GM23248 (cell line): ENCODE data around the gene COPB1. TPM values are rescaled to one million over a fixed set of nuclear protein-coding genes. Genes with fewer than 3 reads are reported as not detected.

Source experiments
- DNase-seq: peaks from one replicate; pipeline ENCODE4 v3.0.0-alpha.2; 2015
- H2AFZ ChIP-seq: fragments of 200-600 bp; sonication (generic); 2 replicates; pipeline ENCODE4 v1.6.1; 2016; ENCODE audit warnings: antibody characterized with exemption
- H3F3A ChIP-seq: fragments of 200-600 bp; sonication (generic); 2 replicates; pipeline ENCODE4 v1.6.1; 2016; ENCODE audit warnings: mild to moderate bottlenecking, antibody characterized with exemption, mixed run types; ENCODE audit not compliant: insufficient read depth
- H3K27ac ChIP-seq: fragments of 200-600 bp; sonication (generic); 2 replicates; pipeline ENCODE4 v1.5.1; 2016; ENCODE audit warnings: mild to moderate bottlenecking
- H3K27me3 ChIP-seq: fragments of 200-600 bp; sonication (generic); replicated peaks from 2 replicates; pipeline ENCODE4 v1.6.1; 2016; ENCODE audit warnings: mild to moderate bottlenecking; ENCODE audit not compliant: insufficient read depth
- H3K36me3 ChIP-seq: fragments of 200-600 bp; sonication (generic); 2 replicates; pipeline ENCODE4 v1.6.1; 2016; ENCODE audit warnings: low read depth, mild to moderate bottlenecking
- H3K4me1 ChIP-seq: fragments of 200-600 bp; sonication (generic); 2 replicates; pipeline ENCODE4 v1.6.1; 2016; ENCODE audit warnings: mild to moderate bottlenecking; ENCODE audit not compliant: insufficient read depth
- H3K4me2 ChIP-seq: fragments of 200-600 bp; sonication (generic); one replicate; pipeline ENCODE4 v1.6.1; 2016; ENCODE audit warnings: mild to moderate bottlenecking; ENCODE audit not compliant: unreplicated experiment
- H3K4me3 ChIP-seq: fragments of 200-600 bp; sonication (generic); 2 replicates; pipeline ENCODE4 v1.5.1; 2016; ENCODE audit warnings: mild to moderate bottlenecking
- H3K79me2 ChIP-seq: fragments of 200-600 bp; sonication (generic); 2 replicates; pipeline ENCODE4 v1.6.1; 2016; ENCODE audit warnings: mild to moderate bottlenecking; ENCODE audit not compliant: insufficient read depth
- H3K9ac ChIP-seq: fragments of 200-600 bp; sonication (generic); 2 replicates; pipeline ENCODE4 v1.6.1; 2016; ENCODE audit warnings: mild to moderate bottlenecking
- H3K9me2 ChIP-seq: fragments of 200-600 bp; sonication (generic); 2 replicates; pipeline ENCODE4 v1.6.1; 2016; ENCODE audit warnings: mixed run types, mild to moderate bottlenecking, moderate library complexity; ENCODE audit not compliant: insufficient read depth
- H3K9me3 ChIP-seq: fragments of 200-600 bp; sonication (generic); one replicate; pipeline ENCODE4 v1.6.1; 2017; ENCODE audit warnings: low read depth
- H4K20me1 ChIP-seq: fragments of 200-600 bp; sonication (generic); 2 replicates; pipeline ENCODE4 v1.6.0; 2016; ENCODE audit not compliant: insufficient read depth
- EZH2 ChIP-seq: fragments of 200-600 bp; sonication (generic); IDR thresholded peaks from 2 replicates; pipeline ENCODE4 v1.6.1; 2018; ENCODE audit warnings: antibody characterized with exemption, mild to moderate bottlenecking; ENCODE audit not compliant: insufficient read depth, poor library complexity, severe bottlenecking
- EZH2phosphoT487 ChIP-seq: fragments of 200-600 bp; sonication (generic); IDR thresholded peaks from 2 replicates; pipeline ENCODE4 v1.6.1; 2018; ENCODE audit warnings: antibody characterized with exemption, moderate library complexity, mild to moderate bottlenecking, low read depth; ENCODE audit not compliant: insufficient read depth
- WGBS, 2 experiments: methylation state at CpG; one replicate each; pipeline ENCODE4 v1.1.6; 2015 to 2017; ENCODE audit warnings: low lambda C conversion rate in 2 of 2, low coverage in 1 of 2; ENCODE audit errors: missing lambda C conversion rate in 2 of 2; 5-methylcytosine and 5-hydroxymethylcytosine counted together
- in situ Hi-C: fragments of 300-500 bp; cut with MboI; formaldehyde crosslinking; loops from 2 replicates; pipeline ENCODE4 v1.15.0; 2020
- polyA plus RNA-seq: library from polyadenylated mRNA; unstranded; fragments of >200 nt; fragmentation: Nextera tagmentation; extraction: Ambion mirVana; gene quantifications from 2 replicates; pipeline ENCODE4 v1.2.1, GENCODE V29; 2016
- total RNA-seq: library from RNA; depleted of rRNA; stranded (reverse); fragments of >200 nt; shearing (Covaris generic); gene quantifications from 2 replicates; pipeline ENCODE4 v1.2.3, GENCODE V29; 2014

Gene COPB1
- total and polyA plus RNA-seq, 2 experiments from 2014 or later, result 192 to 302 TPM

DNA sequence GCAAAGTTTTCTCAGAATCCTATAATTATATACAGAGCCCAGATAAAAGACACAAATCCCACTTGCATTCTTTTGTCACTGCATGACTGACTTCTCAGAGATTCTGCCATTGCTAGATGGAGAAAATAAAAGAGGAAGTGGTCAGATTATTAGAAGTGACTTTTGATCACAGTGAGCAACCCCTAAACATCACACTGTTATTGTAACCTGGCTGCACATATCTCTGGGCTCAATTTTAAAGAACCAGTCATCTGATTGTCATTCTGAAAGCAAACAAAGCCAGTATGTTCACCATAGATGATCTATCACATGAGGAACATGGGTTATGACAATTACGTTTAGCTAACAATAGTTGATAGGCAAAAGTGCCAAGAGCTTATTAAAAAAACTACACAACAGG, 47.8 kb downstream of the COPB1 start:
- Histone ChIP-seq H3K9ac (no peak overlapping the region), H3K27ac (no peak overlapping the region), H2AFZ (no peak overlapping the region), H3K36me3 (peaks cover 35% of the 10 kb centered on the region; the same call in 1 of the 2 replicates), H3K9me2 (no peaks in the 10 kb centered on the region), H3K79me2 (peaks cover 10% of the 10 kb centered on the region; the same call in 1 of the 2 replicates), H3K4me1 (peaks cover 37% of the 10 kb centered on the region), H3K27me3 (no peaks in the 10 kb centered on the region), H4K20me1 (no peaks in the 10 kb centered on the region), H3K4me3 (no peak overlapping the region), H3K4me2 (no peak overlapping the region), H3F3A (peaks cover 83% of the 10 kb centered on the region), H3K9me3 (no peaks in the 10 kb centered on the region)
- in situ Hi-C loops, result no loop called here
- TF ChIP-seq EZH2 (no peak), EZH2phosphoT487 (no peak)
- no peak for DNase-seq
- 83 to 94% methylated on average over 1 of the region's 1 CpG for WGBS, 2 experiments

DNA sequence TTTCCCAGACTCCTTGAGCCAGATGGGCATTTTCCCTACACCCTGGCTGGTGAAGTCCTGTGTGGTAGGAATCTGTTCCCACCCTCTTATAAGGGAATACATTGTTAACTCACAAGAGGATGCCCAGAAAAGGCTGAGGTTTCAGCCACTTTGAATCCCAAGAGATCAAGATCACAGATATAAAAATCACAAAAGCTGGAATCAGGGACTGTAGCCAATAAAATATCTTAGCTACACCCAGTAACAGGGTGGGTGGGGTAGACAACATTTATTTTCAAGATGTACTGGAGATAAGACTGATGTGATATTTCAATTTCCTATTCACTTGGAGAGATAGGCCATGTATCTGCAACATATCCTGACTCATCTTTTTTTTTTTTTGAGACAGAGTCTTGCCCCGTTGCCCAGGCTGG, 50.3 kb downstream of the COPB1 start:
- Histone ChIP-seq H3K27ac (peak overlapping the region; percentile 63), H3K36me3 (0 out of 2 replicates have a peak, but pooled peaks cover 20% of the 10 kb centered on the region), H3K27me3 (no peaks in the 10 kb centered on the region), H3F3A (peaks cover 87% of the 10 kb centered on the region), H3K4me3 (no peak overlapping the region), H3K4me2 (no peak overlapping the region), H3K79me2 (0 out of 2 replicates have a peak, but pooled peaks cover 6% of the 10 kb centered on the region), H4K20me1 (no peaks in the 10 kb centered on the region), H3K9ac (0 out of 2 replicates have a peak overlapping the region, but pooled peaks have one; percentile 5), H3K4me1 (peaks cover 62% of the 10 kb centered on the region), H2AFZ (no peak overlapping the region), H3K9me2 (no peaks in the 10 kb centered on the region), H3K9me3 (no peaks in the 10 kb centered on the region)
- WGBS, 2 experiments, result 6 to 7% methylated on average over 1 of the region's 1 CpG
- in situ Hi-C loops, result no loop called here
- DNase-seq, result peak; percentile 51
- TF ChIP-seq EZH2 (no peak), EZH2phosphoT487 (no peak)

DNA sequence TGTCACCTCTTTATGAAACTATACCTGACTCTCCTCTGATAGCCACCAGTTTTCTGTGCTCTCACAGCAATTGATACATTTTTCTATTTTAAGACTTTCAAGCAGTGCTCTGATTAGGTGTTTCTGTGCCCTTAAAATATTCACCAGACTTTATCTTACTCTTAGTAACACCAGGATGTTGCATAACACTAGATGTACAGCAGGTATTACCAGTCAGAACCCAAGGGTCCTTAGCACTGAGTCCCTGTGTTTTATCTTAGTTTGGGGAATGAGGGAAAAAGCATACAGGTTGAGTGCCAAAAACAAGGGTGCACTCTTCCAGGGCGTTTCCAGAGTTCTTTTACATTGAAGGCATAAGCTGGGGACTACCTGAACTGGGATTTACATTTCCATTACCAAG, 51.4 kb downstream of the COPB1 start:
- in situ Hi-C loops, result no loop called here
- H3F3A ChIP-seq, result peaks cover 96% of the 10 kb centered on the region
- no peak for TF ChIP-seq EZH2phosphoT487
- no peak for TF ChIP-seq EZH2
- H4K20me1 ChIP-seq, result no peaks in the 10 kb centered on the region
- H2AFZ ChIP-seq, result no peak overlapping the region
- no peaks in the 10 kb centered on the region for H3K9me2 ChIP-seq
- DNase-seq, result no peak
- 0 out of 2 replicates have a peak, but pooled peaks cover 13% of the 10 kb centered on the region for H3K36me3 ChIP-seq
- no peak overlapping the region for H3K9ac ChIP-seq
- no peak overlapping the region for H3K4me2 ChIP-seq
- H3K27me3 ChIP-seq, result no peaks in the 10 kb centered on the region
- H3K4me1 ChIP-seq, result peaks cover 72% of the 10 kb centered on the region
- 89 to 100% methylated on average over 1 of the region's 1 CpG for WGBS, 2 experiments
- peak overlapping the region; percentile 63 for H3K27ac ChIP-seq
- H3K4me3 ChIP-seq, result no peak overlapping the region
- H3K9me3 ChIP-seq, result no peaks in the 10 kb centered on the region
- H3K79me2 ChIP-seq, result no peaks in the 10 kb centered on the region

DNA sequence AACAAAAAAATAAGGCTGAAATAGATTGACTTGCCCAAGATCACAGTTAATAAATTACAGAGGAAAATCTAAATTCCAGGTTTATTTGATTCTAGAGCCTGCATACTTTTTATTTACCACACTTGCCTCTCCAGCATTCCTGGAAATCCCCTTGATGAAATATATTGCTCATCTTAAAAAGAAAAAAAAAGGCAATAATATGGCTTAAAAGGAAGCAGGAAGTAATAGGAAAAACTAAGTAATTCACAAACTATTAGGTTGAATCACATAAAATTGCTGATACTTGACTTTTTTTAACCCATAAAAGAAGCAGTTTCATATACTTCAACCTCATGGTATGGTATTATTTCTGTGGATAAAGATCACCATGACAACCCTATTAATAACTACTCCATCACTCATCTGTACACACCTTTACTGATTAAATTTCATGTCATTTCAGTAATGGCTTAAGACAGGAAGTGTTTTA, 52.9 kb downstream of the COPB1 start:
- peak overlapping the region; percentile 79 for H3K27ac ChIP-seq
- peak; percentile 80 for DNase-seq
- in situ Hi-C loops, result no loop called here
- H3K9ac ChIP-seq, result peak overlapping the region; percentile 56
- TF ChIP-seq EZH2, result no peak
- TF ChIP-seq EZH2phosphoT487, result no peak
- no peaks in the 10 kb centered on the region for H3K9me2 ChIP-seq
- H2AFZ ChIP-seq, result no peak overlapping the region
- H3K4me2 ChIP-seq, result peak overlapping the region; percentile 81
- no peaks in the 10 kb centered on the region for H4K20me1 ChIP-seq
- no peaks in the 10 kb centered on the region for H3K9me3 ChIP-seq
- H3K27me3 ChIP-seq, result no peaks in the 10 kb centered on the region
- peaks cover 76% of the 10 kb centered on the region for H3K4me1 ChIP-seq
- peaks cover 82% of the 10 kb centered on the region for H3F3A ChIP-seq
- no peaks in the 10 kb centered on the region for H3K79me2 ChIP-seq
- no peaks in the 10 kb centered on the region for H3K36me3 ChIP-seq
- H3K4me3 ChIP-seq, result peak overlapping the region; percentile 54
